ENCODE measurements around the gene RANBP1.

The RANBP1 gene

GRCh38 chr22:20145206-20145831 lies 29.4 kb downstream of the RANBP1 start:
- Mint-ChIP-seq H3K4me1 (peaks cover 5% of the 10 kb centered on the region), H3K27ac (no peak overlapping the region), H3K36me3 (ENCODE audit: low read depth) (no peaks in the 10 kb centered on the region), H3K9me3 (no peaks in the 10 kb centered on the region), H3K4me3 (no peak overlapping the region), H3K27me3 (ENCODE audit: low read depth) (no peaks in the 10 kb centered on the region)
- no peak for TF ChIP-seq CTCF (IDR thresholded peaks at IDR 0.05; ENCODE audit: unreplicated experiment in 3 of 3)

GRCh38 chr22:20145832-20146223 lies 29.9 kb downstream of the RANBP1 start:
- Mint-ChIP-seq H3K27ac (no peak overlapping the region), H3K9me3 (no peaks in the 10 kb centered on the region), H3K4me3 (no peak overlapping the region), H3K36me3 (ENCODE audit: low read depth) (no peaks in the 10 kb centered on the region), H3K4me1 (peaks cover 5% of the 10 kb centered on the region), H3K27me3 (ENCODE audit: low read depth) (no peaks in the 10 kb centered on the region)
- TF ChIP-seq CTCF (IDR thresholded peaks at IDR 0.05; ENCODE audit: unreplicated experiment in 3 of 3) = no peak

- H3K9me3 Mint-ChIP-seq = no peaks in the 10 kb centered on the region
- no peaks in the 10 kb centered on the region for H3K27me3 Mint-ChIP-seq (ENCODE audit: low read depth)
- H3K4me1 Mint-ChIP-seq = peaks cover 5% of the 10 kb centered on the region
- TF ChIP-seq CTCF (IDR thresholded peaks at IDR 0.05; ENCODE audit: unreplicated experiment in 3 of 3) = no peak
- H3K4me3 Mint-ChIP-seq = no peak overlapping the region
- peak overlapping the region in 1 of 3 experiments; percentile 56 for H3K27ac Mint-ChIP-seq
- H3K36me3 Mint-ChIP-seq (ENCODE audit: low read depth) = no peaks in the 10 kb centered on the region
These were observed 30.9 kb downstream of the RANBP1 start for GRCh38 chr22:20146777-20147176.

GRCh38 chr22:20147237-20147988 lies 31.5 kb downstream of the RANBP1 start:
- H3K27me3 Mint-ChIP-seq (ENCODE audit: low read depth) = no peaks in the 10 kb centered on the region
- H3K9me3 Mint-ChIP-seq = no peaks in the 10 kb centered on the region
- H3K27ac Mint-ChIP-seq = no peak overlapping the region
- peaks cover 5% of the 10 kb centered on the region for H3K4me1 Mint-ChIP-seq
- H3K4me3 Mint-ChIP-seq = no peak overlapping the region
- H3K36me3 Mint-ChIP-seq (ENCODE audit: low read depth) = no peaks in the 10 kb centered on the region
- TF ChIP-seq CTCF (IDR thresholded peaks at IDR 0.05; ENCODE audit: unreplicated experiment in 3 of 3) = no peak

- no peak for TF ChIP-seq CTCF (IDR thresholded peaks at IDR 0.05; ENCODE audit: unreplicated experiment in 3 of 3)
- H3K27ac Mint-ChIP-seq = no peak overlapping the region
- no peaks in the 10 kb centered on the region for H3K9me3 Mint-ChIP-seq
- H3K36me3 Mint-ChIP-seq (ENCODE audit: low read depth) = no peaks in the 10 kb centered on the region
- no peak overlapping the region for H3K4me3 Mint-ChIP-seq
- H3K27me3 Mint-ChIP-seq (ENCODE audit: low read depth) = no peaks in the 10 kb centered on the region
- peaks cover 5% of the 10 kb centered on the region for H3K4me1 Mint-ChIP-seq
These were observed 32.5 kb downstream of the RANBP1 start for GRCh38 chr22:20148414-20148813.

All from nephron (organoid).